Measurements from ENCODE around the gene MACROH2A1.

- TF ChIP-seq CTCF (IDR thresholded peaks at IDR 0.05; ENCODE audit: low read depth, low read length, poor library complexity, severe bottlenecking): no peak
- no peak for TF ChIP-seq EZH2phosphoT487 (IDR thresholded peaks at IDR 0.05; ENCODE audit: borderline replicate concordance, low read length)
These were observed 95.4 kb downstream of the MACROH2A1 start for GRCh38 chr5:135303582-135304173.
